HepG2 (cell line): ENCODE results near the gene GFAP. TPM values are rescaled to one million over a fixed set of nuclear protein-coding genes. Genes with fewer than 3 reads are reported as not detected.

Experiments used
- CHCHD3 ChIP-seq: sonication (generic); formaldehyde crosslinking; IDR thresholded peaks from 2 replicates; pipeline ENCODE4 v1.8.0; 2022; ENCODE audit warnings: mild to moderate bottlenecking, missing genetic modification reagents, moderate library complexity
- FOXJ3 ChIP-seq: sonication (generic); formaldehyde crosslinking; IDR thresholded peaks from 2 replicates; pipeline ENCODE4 v1.4.0; 2020; ENCODE audit warnings: missing genetic modification reagents, mild to moderate bottlenecking, borderline replicate concordance
- GFI1 ChIP-seq: sonication (generic); formaldehyde crosslinking; IDR thresholded peaks from 2 replicates; pipeline ENCODE4 v1.5.0; 2020; ENCODE audit warnings: missing genetic modification reagents, mild to moderate bottlenecking, borderline replicate concordance
- HHEX ChIP-seq: IDR thresholded peaks from 2 replicates; pipeline ENCODE4 v1.6.1; 2016; ENCODE audit warnings: control low read depth
- HNF4G ChIP-seq, 2 experiments: sonication (generic) in 1 of 2; formaldehyde crosslinking in 1 of 2; IDR thresholded peaks; 2 replicates each; pipeline versions ENCODE4 v1.4.0 to v1.6.1; 2011 to 2020; ENCODE audit warnings: borderline replicate concordance in 2 of 2, low read depth in 2 of 2, mild to moderate bottlenecking in 2 of 2, low read length in 1 of 2, missing genetic modification reagents in 1 of 2, moderate library complexity in 1 of 2
- IRF2 ChIP-seq: IDR thresholded peaks from 2 replicates; pipeline ENCODE4 v1.6.1; 2018; ENCODE audit warnings: missing genetic modification reagents, missing compliant biosample characterization
- IRX3 ChIP-seq: sonication (generic); formaldehyde crosslinking; IDR thresholded peaks from 2 replicates; pipeline ENCODE4 v1.8.1; 2023; ENCODE audit warnings: mild to moderate bottlenecking, low read depth, missing genetic modification reagents, borderline replicate concordance
- MXD4 ChIP-seq: IDR thresholded peaks from 2 replicates; pipeline ENCODE4 v1.6.1; 2016; ENCODE audit warnings: mild to moderate bottlenecking, missing biosample characterization, missing genetic modification reagents
- SMAD3 ChIP-seq: sonication (generic); formaldehyde crosslinking; IDR thresholded peaks from 2 replicates; pipeline ENCODE4 v1.4.0; 2020; ENCODE audit warnings: missing genetic modification reagents
- SYNCRIP ChIP-seq: fragments of 200-400 bp; formaldehyde crosslinking; IDR thresholded peaks from 2 replicates; pipeline ENCODE4 v1.6.1; 2018; ENCODE audit warnings: mild to moderate bottlenecking, low read depth, low read length; ENCODE audit not compliant: insufficient read depth
- ZNF3 ChIP-seq: IDR thresholded peaks from 2 replicates; pipeline ENCODE4 v1.7.0; 2017; ENCODE audit warnings: inconsistent platforms
- ZNF878 ChIP-seq: sonication (generic); formaldehyde crosslinking; IDR thresholded peaks from 2 replicates; pipeline ENCODE4 v1.8.1; 2023; ENCODE audit warnings: mild to moderate bottlenecking, missing genetic modification reagents, moderate library complexity
- polyA plus RNA-seq, 8 experiments: library from polyadenylated mRNA; depleted of rRNA in 3 of 8; stranded (reverse) in 7 of 8; unstranded in 1 of 8; fragments of >200 nt; fragmentation: Illumina TruSeq in 4 of 8; extraction: Trizol in 4 of 8; gene quantifications; 2 replicates each; pipeline versions ENCODE4 v1.2.1 to v1.2.3, GENCODE V29; 2011 to 2016; ENCODE audit warnings: low read depth in 4 of 8, missing spikeins in 1 of 8, mixed read lengths in 1 of 8; ENCODE audit not compliant: insufficient read depth in 1 of 8
- total RNA-seq, 5 experiments: library from RNA; depleted of rRNA; stranded (reverse); fragments of >200 nt; fragmentation: Illumina TruSeq; extraction: Trizol; gene quantifications; 2 replicates each; pipeline ENCODE4 v1.2.3, GENCODE V29; 2016; ENCODE audit warnings: low read depth in 1 of 5
- TF ChIP-seq, protein P1 (sequence below): sonication (generic); formaldehyde crosslinking; IDR thresholded peaks from 2 replicates; pipeline ENCODE4 v1.4.0; 2020; ENCODE audit warnings: missing genetic modification reagents
- TF ChIP-seq, protein P2 (sequence below): sonication (generic); formaldehyde crosslinking; IDR thresholded peaks from 2 replicates; pipeline ENCODE4 v1.4.0; 2020; ENCODE audit warnings: missing genetic modification reagents, borderline replicate concordance
- TF ChIP-seq, protein P3 (sequence below): sonication (generic); formaldehyde crosslinking; IDR thresholded peaks from 2 replicates; pipeline ENCODE4; 2020; ENCODE audit warnings: missing genetic modification reagents, mild to moderate bottlenecking, borderline replicate concordance
- TF ChIP-seq, protein P4 (sequence below), 2 experiments: sonication (generic) in 1 of 2; formaldehyde crosslinking in 1 of 2; IDR thresholded peaks; 2 replicates each; pipeline versions ENCODE4 v1.4.0 to v1.6.1; 2018 to 2020; ENCODE audit warnings: missing genetic modification reagents in 2 of 2, borderline replicate concordance in 1 of 2, low read depth in 1 of 2, mild to moderate bottlenecking in 1 of 2, missing biosample characterization in 1 of 2

GFAP gene
- total and polyA plus RNA-seq, 2 of the 13 experiments (the other 11 are each of a cell fraction or from before 2014, with no cell fraction given): 0.11 to 0.29 TPM

DNA sequence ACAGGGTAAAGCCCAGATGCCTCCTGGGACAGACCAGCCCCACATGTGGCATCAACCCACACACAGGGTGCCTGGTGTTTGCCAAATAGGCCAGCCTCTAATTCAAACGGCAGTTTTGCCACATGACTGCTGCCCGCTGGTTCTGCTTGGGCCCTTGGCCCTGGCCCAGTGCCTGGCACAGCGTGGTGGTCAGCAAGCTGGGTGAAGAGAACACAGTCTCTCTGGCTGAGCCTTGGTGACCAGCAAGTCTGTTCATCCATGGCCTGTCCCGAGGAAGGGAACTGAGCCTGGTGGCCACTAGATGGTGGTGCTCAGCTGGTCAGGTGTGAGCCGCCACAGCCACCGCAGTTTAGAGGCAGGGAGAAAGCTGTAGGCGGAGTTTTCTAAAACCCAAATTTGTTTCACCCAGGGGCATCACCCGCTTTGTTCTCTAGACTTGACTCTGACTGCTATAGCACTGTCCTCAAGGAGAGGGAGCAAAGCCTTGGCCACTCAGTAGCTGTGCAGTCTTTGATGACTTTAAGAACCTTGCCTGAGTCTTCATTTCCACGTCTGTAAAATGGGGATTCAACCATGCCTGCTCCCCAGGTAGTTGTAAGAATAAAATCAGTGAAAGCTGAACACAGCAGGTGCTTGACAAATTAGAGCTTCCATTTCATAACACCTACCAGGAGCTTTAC lies 4.7 kb upstream of the GFAP start (continued):
- TF ChIP-seq HHEX (CRISPR knock-in tag) (no peak), IRX3 (CRISPR knock-in tag) (no peak), CHCHD3 (CRISPR knock-in tag) (no peak), SMAD3 (CRISPR knock-in tag) (peak; percentile 58; the same call in 1 of the 2 replicates), ZNF878 (CRISPR knock-in tag) (no peak), HNF4G (IDR thresholded peaks at IDR 0.05; ENCODE audit: borderline replicate concordance, low read depth, low read length) (no peak), HNF4G (CRISPR knock-in tag; IDR thresholded peaks at IDR 0.05; ENCODE audit: borderline replicate concordance, low read depth) (no peak), IRF2 (CRISPR knock-in tag) (peak; percentile 62; the same call in 1 of the 2 replicates), SYNCRIP (no peak), GFI1 (no peak), FOXJ3 (CRISPR knock-in tag) (no peak), MXD4 (no peak), ZNF3 (no peak)
- TF ChIP-seq, protein P1, sequence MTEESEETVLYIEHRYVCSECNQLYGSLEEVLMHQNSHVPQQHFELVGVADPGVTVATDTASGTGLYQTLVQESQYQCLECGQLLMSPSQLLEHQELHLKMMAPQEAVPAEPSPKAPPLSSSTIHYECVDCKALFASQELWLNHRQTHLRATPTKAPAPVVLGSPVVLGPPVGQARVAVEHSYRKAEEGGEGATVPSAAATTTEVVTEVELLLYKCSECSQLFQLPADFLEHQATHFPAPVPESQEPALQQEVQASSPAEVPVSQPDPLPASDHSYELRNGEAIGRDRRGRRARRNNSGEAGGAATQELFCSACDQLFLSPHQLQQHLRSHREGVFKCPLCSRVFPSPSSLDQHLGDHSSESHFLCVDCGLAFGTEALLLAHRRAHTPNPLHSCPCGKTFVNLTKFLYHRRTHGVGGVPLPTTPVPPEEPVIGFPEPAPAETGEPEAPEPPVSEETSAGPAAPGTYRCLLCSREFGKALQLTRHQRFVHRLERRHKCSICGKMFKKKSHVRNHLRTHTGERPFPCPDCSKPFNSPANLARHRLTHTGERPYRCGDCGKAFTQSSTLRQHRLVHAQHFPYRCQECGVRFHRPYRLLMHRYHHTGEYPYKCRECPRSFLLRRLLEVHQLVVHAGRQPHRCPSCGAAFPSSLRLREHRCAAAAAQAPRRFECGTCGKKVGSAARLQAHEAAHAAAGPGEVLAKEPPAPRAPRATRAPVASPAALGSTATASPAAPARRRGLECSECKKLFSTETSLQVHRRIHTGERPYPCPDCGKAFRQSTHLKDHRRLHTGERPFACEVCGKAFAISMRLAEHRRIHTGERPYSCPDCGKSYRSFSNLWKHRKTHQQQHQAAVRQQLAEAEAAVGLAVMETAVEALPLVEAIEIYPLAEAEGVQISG: peak; percentile 33; the same call in 1 of the 2 replicates
- TF ChIP-seq, protein P2, sequence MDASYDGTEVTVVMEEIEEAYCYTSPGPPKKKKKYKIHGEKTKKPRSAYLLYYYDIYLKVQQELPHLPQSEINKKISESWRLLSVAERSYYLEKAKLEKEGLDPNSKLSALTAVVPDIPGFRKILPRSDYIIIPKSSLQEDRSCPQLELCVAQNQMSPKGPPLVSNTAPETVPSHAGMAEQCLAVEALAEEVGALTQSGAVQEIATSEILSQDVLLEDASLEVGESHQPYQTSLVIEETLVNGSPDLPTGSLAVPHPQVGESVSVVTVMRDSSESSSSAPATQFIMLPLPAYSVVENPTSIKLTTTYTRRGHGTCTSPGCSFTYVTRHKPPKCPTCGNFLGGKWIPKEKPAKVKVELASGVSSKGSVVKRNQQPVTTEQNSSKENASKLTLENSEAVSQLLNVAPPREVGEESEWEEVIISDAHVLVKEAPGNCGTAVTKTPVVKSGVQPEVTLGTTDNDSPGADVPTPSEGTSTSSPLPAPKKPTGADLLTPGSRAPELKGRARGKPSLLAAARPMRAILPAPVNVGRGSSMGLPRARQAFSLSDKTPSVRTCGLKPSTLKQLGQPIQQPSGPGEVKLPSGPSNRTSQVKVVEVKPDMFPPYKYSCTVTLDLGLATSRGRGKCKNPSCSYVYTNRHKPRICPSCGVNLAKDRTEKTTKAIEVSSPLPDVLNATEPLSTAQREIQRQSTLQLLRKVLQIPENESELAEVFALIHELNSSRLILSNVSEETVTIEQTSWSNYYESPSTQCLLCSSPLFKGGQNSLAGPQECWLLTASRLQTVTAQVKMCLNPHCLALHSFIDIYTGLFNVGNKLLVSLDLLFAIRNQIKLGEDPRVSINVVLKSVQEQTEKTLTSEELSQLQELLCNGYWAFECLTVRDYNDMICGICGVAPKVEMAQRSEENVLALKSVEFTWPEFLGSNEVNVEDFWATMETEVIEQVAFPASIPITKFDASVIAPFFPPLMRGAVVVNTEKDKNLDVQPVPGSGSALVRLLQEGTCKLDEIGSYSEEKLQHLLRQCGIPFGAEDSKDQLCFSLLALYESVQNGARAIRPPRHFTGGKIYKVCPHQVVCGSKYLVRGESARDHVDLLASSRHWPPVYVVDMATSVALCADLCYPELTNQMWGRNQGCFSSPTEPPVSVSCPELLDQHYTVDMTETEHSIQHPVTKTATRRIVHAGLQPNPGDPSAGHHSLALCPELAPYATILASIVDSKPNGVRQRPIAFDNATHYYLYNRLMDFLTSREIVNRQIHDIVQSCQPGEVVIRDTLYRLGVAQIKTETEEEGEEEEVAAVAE (CRISPR knock-in tag): no peak
- TF ChIP-seq, protein P3, sequence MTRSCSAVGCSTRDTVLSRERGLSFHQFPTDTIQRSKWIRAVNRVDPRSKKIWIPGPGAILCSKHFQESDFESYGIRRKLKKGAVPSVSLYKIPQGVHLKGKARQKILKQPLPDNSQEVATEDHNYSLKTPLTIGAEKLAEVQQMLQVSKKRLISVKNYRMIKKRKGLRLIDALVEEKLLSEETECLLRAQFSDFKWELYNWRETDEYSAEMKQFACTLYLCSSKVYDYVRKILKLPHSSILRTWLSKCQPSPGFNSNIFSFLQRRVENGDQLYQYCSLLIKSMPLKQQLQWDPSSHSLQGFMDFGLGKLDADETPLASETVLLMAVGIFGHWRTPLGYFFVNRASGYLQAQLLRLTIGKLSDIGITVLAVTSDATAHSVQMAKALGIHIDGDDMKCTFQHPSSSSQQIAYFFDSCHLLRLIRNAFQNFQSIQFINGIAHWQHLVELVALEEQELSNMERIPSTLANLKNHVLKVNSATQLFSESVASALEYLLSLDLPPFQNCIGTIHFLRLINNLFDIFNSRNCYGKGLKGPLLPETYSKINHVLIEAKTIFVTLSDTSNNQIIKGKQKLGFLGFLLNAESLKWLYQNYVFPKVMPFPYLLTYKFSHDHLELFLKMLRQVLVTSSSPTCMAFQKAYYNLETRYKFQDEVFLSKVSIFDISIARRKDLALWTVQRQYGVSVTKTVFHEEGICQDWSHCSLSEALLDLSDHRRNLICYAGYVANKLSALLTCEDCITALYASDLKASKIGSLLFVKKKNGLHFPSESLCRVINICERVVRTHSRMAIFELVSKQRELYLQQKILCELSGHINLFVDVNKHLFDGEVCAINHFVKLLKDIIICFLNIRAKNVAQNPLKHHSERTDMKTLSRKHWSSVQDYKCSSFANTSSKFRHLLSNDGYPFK (CRISPR knock-in tag): no peak
- TF ChIP-seq, protein P4, sequence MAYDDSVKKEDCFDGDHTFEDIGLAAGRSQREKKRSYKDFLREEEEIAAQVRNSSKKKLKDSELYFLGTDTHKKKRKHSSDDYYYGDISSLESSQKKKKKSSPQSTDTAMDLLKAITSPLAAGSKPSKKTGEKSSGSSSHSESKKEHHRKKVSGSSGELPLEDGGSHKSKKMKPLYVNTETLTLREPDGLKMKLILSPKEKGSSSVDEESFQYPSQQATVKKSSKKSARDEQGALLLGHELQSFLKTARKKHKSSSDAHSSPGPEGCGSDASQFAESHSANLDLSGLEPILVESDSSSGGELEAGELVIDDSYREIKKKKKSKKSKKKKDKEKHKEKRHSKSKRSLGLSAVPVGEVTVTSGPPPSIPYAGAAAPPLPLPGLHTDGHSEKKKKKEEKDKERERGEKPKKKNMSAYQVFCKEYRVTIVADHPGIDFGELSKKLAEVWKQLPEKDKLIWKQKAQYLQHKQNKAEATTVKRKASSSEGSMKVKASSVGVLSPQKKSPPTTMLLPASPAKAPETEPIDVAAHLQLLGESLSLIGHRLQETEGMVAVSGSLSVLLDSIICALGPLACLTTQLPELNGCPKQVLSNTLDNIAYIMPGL (CRISPR knock-in tag; IDR thresholded peaks at IDR 0.05; ENCODE audit: borderline replicate concordance in 1 of 2, low read depth in 1 of 2): peak; percentile 49 to 71; a peak in 2 of 4 replicates
